Putamen (tissue), 1 donor: Measurements from ENCODE around the gene ANTXR2.
"Not testable (repeated sequence)": the region's sequence is repeated elsewhere in the genome, so short reads cannot be mapped to it uniquely, and the experiment has no call there.

Experiments used
- DNase-seq: peaks from one replicate; pipeline ENCODE4 v3.0.0-alpha.2; 2016; ENCODE audit warnings: low spot score

Gene ANTXR2

DNA sequence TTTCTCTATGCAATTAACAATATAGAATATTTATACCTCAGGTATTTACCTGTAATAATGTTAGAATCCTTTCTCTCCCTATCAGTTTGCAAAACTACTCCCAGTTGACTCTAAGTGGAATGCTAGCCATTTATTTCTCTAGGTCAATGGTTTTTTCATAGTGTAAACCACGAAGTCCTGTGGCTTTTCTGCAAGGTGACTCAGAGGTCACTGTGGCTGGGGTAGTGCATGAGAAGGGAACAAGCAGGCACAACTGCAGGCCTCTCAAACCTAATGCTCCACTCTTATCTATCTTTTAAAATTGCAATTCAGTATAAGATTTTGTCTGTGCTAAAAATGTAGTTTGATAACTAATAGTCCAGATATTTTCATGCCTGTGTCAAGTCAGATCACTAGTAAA, 159.4 kb downstream of the ANTXR2 start:
- no peak for DNase-seq

GRCh38 chr4:79907001-79907400, 166.0 kb downstream of the ANTXR2 start:
- no peak for DNase-seq

- DNase-seq: no peak
Observed at GRCh38 chr4:79906303-79906702, 166.7 kb downstream of the ANTXR2 start.

- DNase-seq: no peak
Observed at GRCh38 chr4:79905212-79905611, 167.8 kb downstream of the ANTXR2 start.

GRCh38 chr4:79904331-79904730, 168.7 kb downstream of the ANTXR2 start:
- DNase-seq: no peak

- DNase-seq: no peak
Observed at GRCh38 chr4:79900182-79900581, 172.8 kb downstream of the ANTXR2 start.

DNA sequence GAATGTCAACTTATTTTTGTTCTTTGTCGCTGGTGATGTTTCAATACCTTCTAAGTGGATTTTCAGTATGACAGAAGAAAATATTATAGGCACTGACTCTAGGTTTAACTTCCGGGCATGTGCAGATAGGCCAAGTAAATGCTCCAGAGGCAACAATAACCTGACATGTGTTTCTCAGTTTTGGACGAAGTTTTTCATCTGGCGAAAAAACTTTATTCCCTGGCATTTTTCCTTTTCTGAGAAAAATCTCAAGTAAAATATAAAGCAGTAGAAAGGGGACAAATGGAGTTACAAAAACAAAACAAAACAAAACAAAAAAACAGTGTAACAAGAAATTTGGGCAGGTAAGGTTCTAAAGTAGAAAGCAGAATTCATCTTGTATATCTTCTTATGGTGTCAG, 173.5 kb downstream of the ANTXR2 start:
- no peak for DNase-seq

DNA sequence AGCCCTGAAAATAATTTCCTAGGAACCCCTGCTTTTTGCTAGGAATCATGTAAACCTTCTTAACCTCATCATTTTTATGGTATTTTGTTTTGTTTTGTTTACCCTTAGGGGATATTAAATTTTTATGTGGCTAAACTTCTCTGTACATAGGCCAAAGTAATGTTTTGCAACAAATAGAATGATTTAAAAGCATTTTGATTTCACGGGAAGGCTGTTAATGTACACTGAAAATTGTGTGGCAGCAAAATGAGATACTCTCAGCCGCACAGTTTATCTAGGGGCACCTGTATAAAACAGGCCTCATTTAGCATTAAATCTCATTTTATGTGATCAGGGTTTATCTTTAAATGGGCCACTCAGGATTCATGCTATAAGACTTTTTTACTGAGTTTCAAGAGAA, 175.0 kb downstream of the ANTXR2 start:
- no peak for DNase-seq

- DNase-seq: no peak
Observed at GRCh38 chr4:79897174-79897573, 175.9 kb downstream of the ANTXR2 start.

- DNase-seq: no peak
Observed at GRCh38 chr4:79893456-79893855, 179.6 kb downstream of the ANTXR2 start.

GRCh38 chr4:79889026-79889425, 184.0 kb downstream of the ANTXR2 start:
- DNase-seq: not testable (repeated sequence)

GRCh38 chr4:79886557-79886956, 186.5 kb downstream of the ANTXR2 start:
- no peak for DNase-seq

GRCh38 chr4:79886021-79886420, 187.0 kb downstream of the ANTXR2 start:
- DNase-seq: no peak

DNA sequence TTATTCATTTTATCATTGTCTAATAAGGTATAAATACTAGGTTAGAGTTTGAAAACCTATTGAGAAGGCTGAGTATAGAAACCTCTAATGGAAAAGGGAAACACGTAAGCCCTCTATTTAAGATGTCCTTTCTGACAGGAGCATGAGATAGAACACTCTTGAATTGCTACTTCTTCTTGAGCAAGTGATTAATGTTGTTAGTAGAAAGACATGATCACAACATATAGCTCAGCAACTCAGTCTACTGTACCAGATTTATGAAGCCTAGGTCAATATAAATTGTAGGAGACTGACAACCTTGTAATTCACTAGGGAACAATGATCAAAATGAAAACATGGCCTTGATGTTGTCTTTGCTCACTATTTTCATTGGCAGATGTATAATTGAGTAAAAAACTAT, 189.7 kb downstream of the ANTXR2 start:
- no peak for DNase-seq

DNA sequence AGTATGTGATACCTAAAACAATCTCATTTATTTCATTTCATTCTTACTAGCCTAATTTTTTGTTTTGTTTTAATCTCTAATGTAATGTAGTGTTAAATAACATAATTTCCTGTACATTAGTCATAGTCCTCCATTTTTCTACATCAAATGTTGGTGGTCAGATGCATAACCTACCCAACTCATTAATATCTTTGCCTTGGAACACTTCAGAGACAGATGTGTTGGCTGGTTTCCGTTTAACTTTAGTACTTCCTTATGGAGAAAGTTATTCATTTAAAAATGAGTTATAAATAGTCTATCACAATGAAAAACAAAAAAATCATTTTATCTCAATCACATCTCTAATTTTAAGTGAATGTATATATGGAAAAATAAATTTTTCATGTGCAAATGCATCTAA, 190.2 kb downstream of the ANTXR2 start:
- no peak for DNase-seq

DNA sequence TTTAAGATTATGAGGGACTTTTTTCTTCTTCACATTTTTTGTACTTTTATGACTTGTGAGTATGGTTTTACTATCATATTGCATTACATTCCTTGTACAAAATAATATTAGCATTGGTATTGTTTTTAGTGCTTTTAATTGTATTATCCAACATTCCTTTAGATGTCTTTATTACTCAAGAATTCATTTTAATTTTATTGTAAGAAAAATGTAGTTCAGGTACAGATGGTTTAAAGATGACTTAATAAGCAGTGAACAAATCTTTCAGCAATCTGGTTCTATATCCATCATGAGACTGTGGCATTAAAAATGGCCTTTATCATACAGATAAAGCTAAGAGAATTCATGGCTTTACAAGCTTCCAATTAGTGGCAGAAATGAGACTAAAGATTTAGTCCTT, 191.6 kb downstream of the ANTXR2 start:
- no peak for DNase-seq

- DNase-seq: no peak
Observed at GRCh38 chr4:79877511-79877910, 195.5 kb downstream of the ANTXR2 start.

- no peak for DNase-seq
Observed at GRCh38 chr4:79875344-79875899, 197.6 kb downstream of the ANTXR2 start.

- no peak for DNase-seq
Observed at GRCh38 chr4:79874197-79874596, 198.8 kb downstream of the ANTXR2 start.

- no peak for DNase-seq
Observed at GRCh38 chr4:79872738-79873137, 200.3 kb downstream of the ANTXR2 start.

- no peak for DNase-seq
Observed at GRCh38 chr4:79871961-79872360, 201.1 kb downstream of the ANTXR2 start.

GRCh38 chr4:79869597-79870237, 203.3 kb downstream of the ANTXR2 start:
- DNase-seq: no peak

DNA sequence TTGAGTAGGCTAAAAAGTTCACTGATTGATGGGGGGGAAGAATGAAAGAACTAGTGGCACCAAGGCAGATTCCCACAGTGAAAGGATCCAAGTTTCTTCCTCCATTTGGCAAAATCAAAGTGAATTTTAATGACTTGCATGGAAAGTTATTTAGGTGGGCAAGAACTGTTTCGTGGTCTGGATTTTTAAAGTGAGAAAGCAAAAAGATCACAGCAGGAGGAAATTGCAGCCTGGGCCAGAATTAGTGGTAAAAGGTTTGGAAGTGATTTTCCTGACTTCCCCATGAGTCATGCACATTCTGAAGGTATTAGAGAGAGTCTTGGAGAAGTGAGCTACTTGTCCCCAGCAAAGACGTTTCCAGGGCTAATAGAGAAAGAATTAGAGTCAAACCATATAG, 207.8 kb downstream of the ANTXR2 start:
- no peak for DNase-seq

- DNase-seq: no peak
Observed at GRCh38 chr4:79864500-79865200, 208.4 kb downstream of the ANTXR2 start.
